HG02981 (cell line): Measurements from ENCODE around the gene CRACDL.

ENCODE experiments used
- ATAC-seq: cut with Tn5 transposase; IDR thresholded peaks from one replicate; pipeline ENCODE4 v1.9.1; 2021; ENCODE audit warnings: mild to moderate bottlenecking, moderate library complexity; ENCODE audit not compliant: unreplicated experiment

Gene CRACDL

DNA sequence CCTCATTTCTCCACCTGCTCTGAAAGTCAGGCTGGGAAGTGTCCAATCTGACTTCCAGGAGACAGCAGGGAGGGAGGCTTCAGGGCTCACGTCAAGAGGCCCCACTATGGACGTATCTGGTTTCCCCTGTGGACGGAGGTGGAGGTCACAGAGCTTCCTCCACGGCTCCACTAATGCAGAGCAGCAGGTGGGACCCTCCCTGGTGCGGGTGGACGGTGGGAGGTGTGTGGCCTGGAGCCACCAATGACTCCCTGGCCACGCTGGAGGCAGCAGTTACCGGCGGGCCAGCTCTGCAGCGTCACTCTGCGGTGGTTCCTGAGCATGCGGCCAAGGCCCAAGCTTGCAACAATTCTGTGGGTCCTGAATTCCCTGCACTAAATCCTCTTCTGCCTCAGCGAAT, 9.0 kb downstream of the CRACDL start:
- ATAC-seq, result no peak

DNA sequence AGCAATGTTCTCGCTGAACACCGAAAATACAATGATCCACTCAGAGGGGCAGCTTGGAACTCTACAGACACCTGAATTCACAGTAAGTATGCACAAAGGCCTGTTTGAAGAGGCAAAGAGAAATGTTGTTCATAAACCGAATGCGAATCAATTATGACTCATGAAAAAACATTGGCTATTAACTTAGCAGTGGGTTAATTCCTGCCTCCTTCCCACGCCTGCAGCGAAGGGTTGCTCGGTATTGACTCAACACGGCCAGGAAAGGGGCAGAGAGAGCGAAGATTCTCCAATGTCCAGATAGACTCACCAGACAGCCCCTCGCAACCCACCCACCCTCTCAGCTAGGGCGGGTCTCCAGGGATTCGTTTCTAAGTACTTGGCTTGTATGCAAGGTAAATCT, 9.4 kb downstream of the CRACDL start:
- no peak for ATAC-seq

DNA sequence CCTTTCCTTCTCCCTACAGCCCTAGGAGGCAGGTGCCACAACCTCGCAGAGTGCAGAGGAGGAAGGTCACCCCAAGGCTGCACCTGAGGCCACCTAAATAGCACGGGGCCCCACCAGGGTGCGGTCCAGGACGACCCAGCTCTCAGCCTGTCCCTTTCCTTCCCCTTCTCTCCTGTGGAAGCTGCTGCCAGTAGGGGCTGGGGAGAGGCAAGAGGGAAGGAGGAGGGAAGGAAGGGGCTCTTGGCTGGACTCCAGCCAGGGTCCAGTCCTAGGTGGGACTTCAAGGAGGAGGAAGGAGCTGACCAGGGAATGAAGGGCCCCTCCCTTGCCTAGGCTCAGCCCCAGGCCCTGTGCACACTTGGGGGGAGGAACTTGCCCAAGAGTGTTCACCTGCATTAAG, 11.1 kb downstream of the CRACDL start:
- no peak for ATAC-seq

DNA sequence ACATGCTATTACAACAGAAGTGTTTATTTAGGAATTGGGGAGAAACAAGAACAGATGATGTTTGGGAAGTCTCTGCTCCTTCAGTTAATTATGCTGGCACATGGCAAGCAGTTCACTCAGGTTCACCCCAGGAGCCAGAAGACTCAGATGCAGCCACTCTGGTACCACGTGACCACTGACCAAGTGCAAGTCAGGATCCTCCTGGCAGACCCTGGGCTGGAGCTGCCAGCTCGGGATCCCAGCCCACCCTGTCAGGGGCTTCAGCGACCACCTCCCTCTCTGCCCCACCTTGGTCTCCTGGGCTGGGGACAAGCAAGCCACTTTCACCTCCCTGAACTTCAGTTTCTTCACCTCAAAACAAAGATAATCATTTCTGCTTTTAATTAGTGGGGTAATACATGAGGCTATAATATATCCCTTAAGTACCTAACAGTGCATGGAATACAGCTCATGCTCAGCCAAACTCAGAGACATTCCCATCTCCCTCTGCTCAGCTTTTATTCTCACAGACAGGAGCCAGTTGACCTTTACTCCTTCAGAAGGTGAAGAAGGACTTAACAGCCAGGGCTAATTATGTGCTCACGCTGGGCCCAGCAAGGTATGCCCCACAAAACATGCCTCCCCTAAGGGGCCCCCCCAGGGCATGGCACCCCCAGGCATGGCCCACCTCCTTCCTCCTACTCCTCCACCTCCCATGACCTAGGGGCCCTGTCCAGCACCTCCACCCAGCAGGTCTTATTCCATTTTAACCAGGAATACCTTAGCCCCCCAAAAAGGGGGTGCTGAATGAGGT, 11.8 kb downstream of the CRACDL start:
- no peak for ATAC-seq

DNA sequence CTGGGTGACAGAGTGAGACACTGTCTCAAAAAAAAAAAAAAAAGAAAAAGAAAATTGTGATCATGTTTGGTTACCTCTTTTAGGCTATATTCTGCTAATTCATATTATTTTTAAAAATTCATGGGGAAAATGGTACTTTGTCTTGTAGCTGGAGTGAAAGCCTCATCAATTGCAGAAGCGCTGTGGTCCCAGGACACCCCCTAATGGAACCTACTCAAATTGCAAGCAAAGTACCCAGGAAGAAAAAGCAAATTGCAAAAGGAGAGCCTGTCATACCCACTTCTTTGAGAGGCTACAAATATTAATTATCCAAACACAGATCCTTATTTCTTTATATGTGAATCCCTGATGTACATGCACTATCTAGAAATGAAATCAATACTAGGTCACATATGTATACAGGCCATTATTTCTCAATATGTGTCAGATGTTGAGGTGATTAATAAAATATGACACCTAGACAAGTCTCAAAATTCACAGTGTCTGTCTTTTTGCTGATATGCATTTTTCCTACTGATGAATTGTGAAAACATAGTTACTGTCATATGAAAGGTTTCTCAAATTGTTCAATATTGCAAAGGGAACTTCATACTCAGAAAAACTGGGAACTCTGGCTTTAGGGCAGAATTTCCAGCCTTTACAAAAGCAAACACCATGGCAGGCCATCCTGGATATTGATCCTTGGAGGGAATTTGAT, 12.6 kb downstream of the CRACDL start:
- ATAC-seq, result no peak

DNA sequence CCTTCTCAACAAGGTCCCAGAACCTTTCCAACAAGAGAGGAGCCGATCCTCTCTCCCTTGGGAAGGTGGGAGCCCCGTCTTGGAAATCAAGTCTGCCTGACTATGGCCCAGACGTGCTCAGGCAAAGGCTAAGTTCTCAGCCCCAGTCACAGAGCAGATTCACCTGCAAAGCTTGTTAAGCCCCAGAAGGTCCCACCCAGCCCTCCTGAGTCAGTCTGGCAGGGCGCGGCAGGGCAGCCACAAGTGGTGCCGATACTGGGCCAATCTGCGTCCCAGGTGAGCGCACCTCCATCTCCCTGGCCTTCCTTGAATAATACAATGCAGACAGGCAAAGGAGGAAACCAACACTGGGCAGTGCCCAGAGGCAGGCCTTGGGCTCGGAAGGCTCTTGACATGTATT, 15.0 kb downstream of the CRACDL start:
- no peak for ATAC-seq

DNA sequence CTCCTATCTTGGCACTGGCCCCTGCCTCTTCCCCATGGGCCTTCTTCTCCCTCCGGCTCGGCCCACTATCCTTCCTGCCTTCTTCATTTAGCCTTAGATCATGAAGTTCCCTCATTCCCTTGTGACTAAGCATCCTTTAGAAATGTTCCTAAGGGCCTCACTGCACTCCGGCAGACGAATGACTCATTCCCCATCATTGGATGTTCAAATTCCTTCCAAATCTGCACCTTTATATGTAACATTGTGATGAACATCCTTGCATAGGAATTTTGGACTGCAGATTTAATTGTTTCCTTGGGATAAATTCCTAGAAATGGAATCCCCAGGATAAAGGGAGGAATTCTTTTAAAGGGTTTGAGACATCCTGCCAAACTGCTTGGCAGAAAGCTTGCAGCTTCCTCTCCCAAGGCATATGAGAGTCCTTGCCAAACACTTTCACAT, 19.0 kb downstream of the CRACDL start:
- no peak for ATAC-seq

DNA sequence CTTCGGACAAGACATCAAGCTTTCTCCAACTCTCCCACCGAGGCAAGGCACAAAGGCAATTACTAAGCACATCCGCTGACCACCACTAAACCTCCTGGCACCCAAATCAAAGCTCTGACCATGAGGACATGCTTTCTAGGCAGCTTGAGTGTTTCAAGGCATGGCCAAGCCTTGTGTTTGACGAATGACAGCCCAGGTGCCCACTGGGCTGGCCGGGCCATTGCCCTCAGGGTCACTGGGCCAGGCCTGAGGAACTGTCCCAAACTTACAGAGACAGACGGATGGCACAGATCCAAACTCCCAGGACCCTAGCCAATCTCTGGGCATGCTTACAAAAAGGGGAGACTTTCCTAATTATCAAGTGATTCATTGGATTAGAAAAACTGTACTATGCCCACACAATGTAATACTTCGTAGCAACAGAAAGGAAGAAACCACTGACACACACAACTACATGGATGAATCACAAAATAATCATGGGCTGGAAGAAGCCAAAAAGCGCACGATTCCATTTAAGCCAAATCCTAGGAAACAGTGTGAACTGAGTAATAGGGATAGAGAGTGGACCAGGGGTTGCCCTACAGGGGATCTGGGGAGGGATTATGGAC, 20.2 kb downstream of the CRACDL start:
- ATAC-seq, result no peak

DNA sequence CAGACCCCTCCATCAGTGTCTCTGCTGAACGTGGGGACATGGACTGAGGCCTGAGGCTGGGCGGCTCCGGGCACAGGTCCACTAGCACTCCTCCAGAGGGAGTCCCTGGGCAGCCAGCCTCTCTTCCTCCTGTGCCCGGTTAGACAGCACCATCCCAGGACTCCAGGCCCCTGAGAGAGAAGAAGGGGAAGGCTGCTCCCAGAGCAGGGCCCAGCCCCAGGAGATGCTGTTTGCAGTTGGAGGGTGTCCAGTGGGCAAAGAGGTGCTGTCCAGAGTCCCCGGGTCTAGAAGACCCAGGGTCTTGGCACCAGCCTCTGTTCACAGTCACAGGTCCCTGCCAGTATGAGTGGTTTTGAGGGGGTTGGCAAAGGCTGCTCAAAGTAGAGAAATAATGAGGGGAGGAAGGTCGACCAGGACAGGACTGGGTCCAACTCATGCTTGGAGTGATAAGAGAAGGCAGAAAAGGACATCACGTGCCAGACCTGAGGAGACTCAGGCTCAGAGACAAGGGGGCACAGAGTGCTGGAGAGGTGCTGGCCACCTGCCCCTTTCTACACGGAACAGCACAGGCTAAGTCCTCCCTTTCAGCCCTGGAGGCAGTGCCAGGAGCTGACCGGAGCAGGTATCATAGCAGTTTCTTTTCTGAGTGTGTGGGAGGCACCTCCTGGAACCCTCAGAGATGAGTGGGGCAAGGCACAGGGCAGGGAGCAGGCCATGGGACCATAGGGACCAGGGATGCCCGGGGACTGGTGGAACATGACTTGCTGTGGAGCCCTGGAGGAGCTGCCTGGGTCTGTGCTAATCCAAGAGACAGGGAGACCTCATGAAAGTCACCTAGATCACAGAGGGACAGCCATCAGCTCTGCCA, 21.1 kb downstream of the CRACDL start:
- ATAC-seq, result no peak

DNA sequence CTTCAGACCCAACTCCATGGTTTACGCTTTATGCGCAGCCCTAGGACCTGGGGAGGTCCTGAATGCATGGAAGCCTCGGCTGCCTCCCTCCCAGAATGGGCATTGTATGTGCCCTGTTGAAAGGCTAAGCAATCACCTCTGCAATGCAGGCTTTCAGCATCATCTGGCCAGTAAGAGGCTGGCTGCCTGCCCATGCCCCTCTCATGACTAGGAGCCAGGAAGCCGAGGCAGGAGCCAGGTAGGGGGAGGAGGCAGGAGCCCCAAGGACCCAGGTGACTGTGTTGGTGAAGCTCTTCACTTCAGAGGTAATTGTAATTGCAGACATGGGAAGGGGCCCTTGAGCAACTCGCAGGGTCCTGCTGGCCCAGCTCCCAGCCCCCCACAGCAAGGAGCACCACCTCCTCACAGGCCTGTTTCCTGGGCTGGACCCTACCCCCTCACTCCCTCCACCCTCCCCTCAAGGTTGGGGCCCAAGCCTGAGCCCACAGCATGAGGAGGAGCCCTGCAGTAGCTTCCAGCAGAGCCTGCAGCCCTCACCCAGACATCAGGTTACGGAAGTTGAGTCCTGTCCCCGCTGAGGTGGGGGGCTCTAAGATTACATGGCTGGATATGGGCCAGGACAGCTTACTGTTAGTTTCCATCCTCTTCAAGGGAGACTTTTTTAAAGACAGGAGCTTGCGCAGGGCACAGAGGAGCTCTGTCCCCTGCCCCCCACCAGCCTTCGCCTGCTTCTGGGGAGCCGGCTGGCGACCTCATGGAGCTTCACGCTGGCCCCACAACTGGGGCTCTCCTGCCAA, 21.9 kb downstream of the CRACDL start:
- ATAC-seq, result no peak

DNA sequence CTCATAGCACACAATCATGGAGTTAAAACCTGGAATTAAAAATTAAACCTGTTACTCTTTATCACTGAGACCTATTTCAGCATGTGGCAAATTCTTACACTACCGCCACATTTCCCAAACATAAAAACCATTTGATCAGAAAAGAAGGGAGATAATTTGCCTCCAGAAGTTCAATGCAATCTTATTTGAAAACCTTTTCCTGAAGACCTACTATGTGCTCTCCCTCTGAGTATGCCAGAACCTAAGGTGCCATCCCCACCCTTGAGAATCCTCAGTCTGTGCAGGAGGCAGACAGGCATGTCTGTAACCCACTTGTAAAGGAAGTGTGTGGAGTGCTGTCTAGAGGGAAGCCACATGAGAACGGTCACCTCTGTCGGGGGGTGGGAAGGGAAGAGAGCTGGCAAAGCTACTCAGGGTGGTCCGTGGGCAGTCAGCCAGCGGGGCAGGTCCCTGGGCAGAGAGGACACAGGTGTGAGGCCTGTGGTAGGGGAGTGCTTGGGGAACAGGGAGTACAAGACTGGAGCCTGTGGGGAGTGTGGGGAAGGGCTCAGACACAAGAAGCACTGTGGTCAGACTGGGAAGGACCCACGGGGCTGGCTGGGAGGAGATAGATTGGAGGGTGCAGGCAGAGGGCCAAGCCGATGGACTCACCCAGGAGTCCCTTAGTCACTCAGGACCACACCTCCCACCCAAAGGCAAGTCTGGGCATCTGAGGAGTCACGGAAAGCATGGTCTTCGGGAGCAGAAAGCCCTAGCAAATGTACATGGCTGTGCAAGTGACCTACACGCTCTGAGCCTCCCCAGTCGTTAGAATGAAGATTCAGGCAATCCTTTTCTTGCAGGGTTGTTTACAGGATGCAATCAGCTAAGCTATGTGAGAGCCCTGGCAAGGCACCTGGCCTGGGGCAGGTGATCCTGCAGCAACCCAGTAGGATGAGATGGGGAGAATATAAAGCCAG, 22.8 kb downstream of the CRACDL start:
- ATAC-seq, result no peak

DNA sequence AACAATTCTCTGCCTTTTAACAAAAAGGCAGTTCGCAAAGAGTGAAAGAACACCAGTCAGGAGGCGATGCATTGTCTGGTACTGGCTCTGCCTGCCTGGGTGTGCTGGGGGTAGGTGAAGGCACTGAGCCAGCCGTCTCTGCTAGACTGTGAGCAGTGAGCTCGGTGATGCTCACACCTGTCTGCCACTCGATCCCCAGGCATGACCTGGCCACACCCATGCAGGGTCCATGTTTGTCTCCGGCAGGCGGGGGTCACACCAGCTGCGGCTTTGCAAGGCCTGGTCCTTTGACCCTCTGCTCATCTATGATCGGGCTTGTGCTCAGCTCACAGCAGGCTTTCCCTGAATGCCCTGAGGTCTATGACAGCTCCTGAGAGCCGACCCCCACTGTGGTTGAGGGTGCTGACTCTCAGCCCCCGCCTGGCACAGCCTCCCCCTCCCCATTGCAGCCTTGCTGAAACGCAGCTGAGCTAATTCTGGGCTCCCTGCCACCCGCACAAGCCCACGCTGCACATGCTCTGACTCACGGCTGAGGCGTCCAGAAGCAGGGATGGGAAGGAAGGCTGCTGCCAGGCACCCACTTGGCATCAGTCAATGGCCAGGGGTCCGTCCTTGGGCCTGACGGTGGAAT, 23.7 kb downstream of the CRACDL start:
- no peak for ATAC-seq

DNA sequence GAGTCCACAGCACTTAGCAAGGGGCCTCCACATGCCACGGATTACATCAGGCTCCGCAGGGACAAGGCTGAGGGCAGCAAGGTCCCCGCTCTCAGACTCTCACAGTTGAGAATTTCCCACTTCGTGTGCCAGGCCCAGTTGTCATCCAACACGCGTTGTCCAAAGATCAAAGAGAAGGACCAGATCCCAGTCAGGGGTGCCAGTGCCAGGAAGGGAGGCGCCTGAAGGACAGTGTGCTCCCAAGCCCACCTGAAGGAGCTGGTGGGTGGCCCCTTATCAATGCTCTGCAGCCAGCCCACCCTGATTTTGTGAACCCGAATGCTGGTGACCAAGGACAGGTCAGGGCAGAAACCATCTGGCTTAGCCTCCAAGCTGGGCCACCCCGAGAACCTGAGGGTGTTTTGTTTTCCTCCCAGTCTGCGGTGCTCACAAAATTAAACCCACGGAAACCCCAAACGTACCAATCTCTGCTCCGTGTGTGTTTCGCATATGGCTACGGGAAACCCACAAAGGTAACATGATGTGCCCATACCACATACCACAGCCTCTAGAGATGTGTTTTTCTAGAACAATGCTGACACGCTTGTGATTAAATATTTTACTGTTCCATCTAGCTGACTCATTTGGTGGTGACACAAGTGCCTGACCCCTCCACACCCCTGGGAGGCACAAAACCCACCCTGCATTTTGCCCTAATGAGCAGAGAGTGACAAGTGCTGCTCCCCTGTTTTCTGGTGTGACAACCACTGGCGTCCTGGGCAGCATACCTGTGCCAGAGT, 24.5 kb downstream of the CRACDL start:
- no peak for ATAC-seq

DNA sequence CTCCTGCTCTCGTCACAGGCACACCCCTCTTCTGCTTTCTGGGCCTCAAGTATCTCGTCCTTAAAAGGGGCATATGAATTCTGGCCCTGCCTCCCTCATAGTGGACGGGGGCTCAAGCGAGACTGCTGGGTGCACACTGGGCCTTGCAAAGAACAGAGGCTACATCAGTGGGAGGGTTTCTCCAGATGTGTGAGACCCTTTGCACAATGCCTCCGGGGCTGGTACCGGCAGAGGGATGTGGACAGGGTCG, 25.0 kb downstream of the CRACDL start:
- ATAC-seq, result no peak

DNA sequence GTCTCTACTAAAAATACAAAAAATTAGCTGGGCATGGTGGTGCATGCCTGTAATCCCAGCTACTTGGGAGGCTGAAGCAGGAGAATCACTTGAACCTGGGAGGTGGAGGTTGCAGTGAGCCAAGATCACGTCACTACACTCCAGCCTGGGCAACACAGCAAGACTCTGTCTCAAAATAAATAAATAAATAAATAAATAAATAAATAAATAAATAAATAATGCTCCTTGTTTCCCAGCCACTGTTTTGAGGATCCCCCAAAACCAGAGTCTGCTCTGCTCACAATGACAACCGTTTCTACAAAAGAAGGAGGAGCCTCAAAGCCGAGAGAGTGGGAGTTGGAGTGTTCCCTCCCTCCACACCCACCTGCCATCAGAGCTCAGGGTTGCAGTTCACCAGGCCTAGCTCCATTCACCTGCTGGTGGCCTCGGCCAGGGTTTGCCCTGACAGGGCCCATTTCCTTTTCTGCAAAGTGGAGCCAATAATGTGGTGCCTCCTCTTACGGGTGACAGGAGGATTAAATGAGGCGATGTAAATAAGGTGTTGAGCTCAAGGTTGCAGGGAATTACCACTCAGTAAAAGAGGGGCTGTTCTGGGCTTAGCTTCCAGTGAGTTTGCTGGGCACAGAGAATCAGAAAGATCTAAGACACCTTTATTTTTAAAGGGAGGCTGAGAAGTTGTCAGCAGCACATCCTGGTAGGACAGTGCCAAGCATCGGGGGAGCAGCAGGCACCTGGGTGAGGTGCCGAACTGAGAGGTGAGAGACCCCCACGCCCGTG, 25.5 kb downstream of the CRACDL start:
- no peak for ATAC-seq

DNA sequence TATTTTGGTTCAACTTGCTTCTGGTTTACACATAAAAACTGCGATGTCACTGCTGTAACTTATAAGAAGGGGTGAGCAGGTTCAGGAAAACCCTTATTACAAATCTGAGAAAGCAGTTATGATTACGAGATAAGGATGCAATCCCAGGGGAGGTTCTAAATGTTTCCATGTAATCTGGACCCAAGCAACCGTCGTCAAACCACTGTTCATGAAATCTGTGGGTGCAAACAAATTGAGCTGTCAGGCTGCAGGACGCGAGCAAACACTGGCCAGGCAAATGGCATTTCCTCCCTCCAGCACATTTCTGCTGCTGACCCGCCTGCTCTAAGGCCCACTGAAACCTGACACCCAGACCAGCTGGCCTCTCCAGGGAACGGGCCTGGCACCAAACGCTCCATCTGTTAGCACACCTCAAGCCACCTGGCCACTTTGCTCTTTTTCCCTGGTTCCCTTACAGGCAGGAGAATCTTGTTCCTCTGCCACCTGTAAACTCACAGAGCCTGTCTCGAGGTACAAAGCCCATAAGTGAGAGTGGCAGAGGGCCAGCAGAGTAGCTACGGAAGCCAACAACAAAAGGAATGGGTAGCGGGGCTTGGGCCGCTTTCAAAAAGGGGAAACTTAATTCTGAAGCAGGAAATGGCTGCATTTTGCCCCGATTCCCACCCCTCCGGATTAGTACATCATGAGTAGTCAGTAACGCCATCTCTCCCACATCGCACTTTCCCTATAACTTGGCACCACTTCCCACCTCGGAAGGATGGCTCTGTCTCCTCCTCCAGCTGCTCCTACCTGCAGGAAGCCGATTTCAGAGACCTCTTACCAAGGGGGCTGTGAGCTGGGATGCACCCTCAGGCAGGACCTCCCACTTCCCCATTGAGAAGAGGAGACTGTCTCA, 26.5 kb downstream of the CRACDL start:
- ATAC-seq, result no peak

DNA sequence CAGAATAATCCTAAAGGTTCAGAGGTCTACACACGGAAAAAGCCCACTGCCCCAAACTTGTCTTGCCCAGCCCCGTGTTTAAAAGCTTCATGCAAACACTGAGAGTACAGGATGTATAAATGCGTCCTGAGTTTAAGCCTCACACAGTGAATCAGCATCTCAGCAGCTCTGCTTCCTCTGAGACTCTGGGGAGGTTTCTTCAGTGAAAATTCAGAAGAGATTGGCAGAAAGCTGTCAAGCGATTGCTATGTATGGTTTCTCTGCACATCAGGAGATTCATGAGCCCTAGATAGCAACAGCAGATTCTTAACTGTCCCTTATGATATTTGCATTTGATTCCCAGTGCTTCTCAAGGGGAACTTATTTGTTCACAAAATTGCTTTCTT, 27.1 kb downstream of the CRACDL start:
- ATAC-seq, result no peak
